ENCODE data around the gene ANKRD10. TPM values are rescaled to one million over a fixed set of nuclear protein-coding genes. Genes with fewer than 3 reads are reported as not detected.
"Not testable (repeated sequence)": the region's sequence is repeated elsewhere in the genome, so short reads cannot be mapped to it uniquely, and the experiment has no call there.

Gene ANKRD10
- total RNA-seq, 2 experiments from 2014 or later = 127 to 129 TPM

DNA sequence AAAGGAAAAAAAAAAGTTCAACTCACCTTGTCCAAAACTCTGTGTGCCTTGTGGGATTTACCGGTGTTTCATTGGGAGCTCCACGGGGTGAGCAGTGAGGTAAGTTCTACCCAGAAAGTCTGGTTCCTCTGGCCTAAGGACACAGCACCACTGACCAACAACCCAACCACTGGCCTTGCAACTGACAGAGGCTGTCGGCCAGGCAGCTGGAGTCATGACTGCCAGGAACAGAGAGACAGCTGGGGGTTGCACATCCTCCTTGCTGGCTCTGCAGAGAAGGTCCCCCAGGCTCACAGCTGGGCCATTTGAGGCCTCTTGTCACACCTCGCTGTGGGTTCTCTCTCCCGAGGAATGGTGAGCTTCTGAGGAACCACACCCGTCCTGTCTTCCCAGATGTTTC is 59.5 kb downstream of the ANKRD10 start:
- ChIA-PET POLR2A (interaction anchor here (0.6 kb wide), 1 partner anchor 173 kb away, joined by 3 read pairs; no protein-coding TSS in a partner anchor), CTCF (no interaction called here)
- DNase-seq = no peak
- Mint-ChIP-seq H3K9me3 (peaks cover 9% of the 10 kb centered on the region), H3K27ac (no peak overlapping the region), H3K4me3 (no peak overlapping the region), H3K36me3 (ENCODE audit: low read depth) (peaks cover 3% of the 10 kb centered on the region), H3K27me3 (peaks cover 13% of the 10 kb centered on the region), H3K4me1 (peaks cover 16% of the 10 kb centered on the region)

GRCh38 chr13:110854866-110855265 is 60.0 kb downstream of the ANKRD10 start:
- Mint-ChIP-seq H3K4me3 (no peak overlapping the region), H3K27ac (no peak overlapping the region), H3K9me3 (peaks cover 9% of the 10 kb centered on the region), H3K27me3 (peaks cover 18% of the 10 kb centered on the region), H3K36me3 (ENCODE audit: low read depth) (peaks cover 3% of the 10 kb centered on the region), H3K4me1 (peaks cover 16% of the 10 kb centered on the region)
- no peak for DNase-seq
- ChIA-PET CTCF (no interaction called here), POLR2A (no interaction called here)

- H3K4me1 Mint-ChIP-seq = peaks cover 16% of the 10 kb centered on the region
- H3K9me3 Mint-ChIP-seq = peaks cover 9% of the 10 kb centered on the region
- CTCF ChIA-PET = no interaction called here
- H3K27me3 Mint-ChIP-seq = peaks cover 28% of the 10 kb centered on the region
- peaks cover 3% of the 10 kb centered on the region for H3K36me3 Mint-ChIP-seq (ENCODE audit: low read depth)
- POLR2A ChIA-PET = no interaction called here
- no peak overlapping the region for H3K27ac Mint-ChIP-seq
- H3K4me3 Mint-ChIP-seq = no peak overlapping the region
- DNase-seq = no peak
Measured at GRCh38 chr13:110853235-110853721, 61.6 kb downstream of the ANKRD10 start.

DNA sequence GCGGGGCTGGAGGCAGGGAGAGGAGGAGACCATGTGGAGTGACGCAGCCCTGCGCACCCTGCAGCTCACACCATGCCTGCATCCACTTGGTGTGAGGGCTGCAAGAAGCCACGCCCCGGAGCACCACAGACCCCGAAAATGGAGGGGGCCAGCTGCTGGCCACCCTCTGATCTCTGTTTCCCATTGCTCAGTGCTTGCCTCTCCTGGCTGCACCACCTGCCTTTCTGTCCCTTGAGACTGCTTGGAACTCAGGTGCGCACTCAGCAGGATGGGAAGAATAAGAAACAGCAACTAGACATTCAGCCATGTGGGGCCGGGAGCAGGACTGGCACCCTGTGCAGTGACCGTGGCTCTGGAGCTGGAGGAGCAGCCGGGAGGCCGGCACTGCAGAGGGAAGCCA is 64.0 kb downstream of the ANKRD10 start:
- H3K27me3 Mint-ChIP-seq = peaks cover 38% of the 10 kb centered on the region
- ChIA-PET CTCF (no interaction called here), POLR2A (no interaction called here)
- no peak overlapping the region for H3K4me3 Mint-ChIP-seq
- peaks cover 2% of the 10 kb centered on the region for H3K9me3 Mint-ChIP-seq
- no peaks in the 10 kb centered on the region for H3K36me3 Mint-ChIP-seq (ENCODE audit: low read depth)
- no peaks in the 10 kb centered on the region for H3K4me1 Mint-ChIP-seq
- no peak overlapping the region for H3K27ac Mint-ChIP-seq
- no peak for DNase-seq

GRCh38 chr13:110850006-110850405 is 64.9 kb downstream of the ANKRD10 start:
- POLR2A ChIA-PET = no interaction called here

GRCh38 chr13:110845520-110845919 is 69.3 kb downstream of the ANKRD10 start:
- H3K36me3 Mint-ChIP-seq (ENCODE audit: low read depth) = no peaks in the 10 kb centered on the region
- CTCF ChIA-PET = no interaction called here
- POLR2A ChIA-PET = no interaction called here
- no peaks in the 10 kb centered on the region for H3K4me1 Mint-ChIP-seq
- H3K4me3 Mint-ChIP-seq = no peak overlapping the region
- DNase-seq = no peak
- peaks cover 58% of the 10 kb centered on the region for H3K27me3 Mint-ChIP-seq
- no peaks in the 10 kb centered on the region for H3K9me3 Mint-ChIP-seq
- no peak overlapping the region for H3K27ac Mint-ChIP-seq

More at GRCh38 chr13:110850006-110850405, 64.9 kb downstream of the ANKRD10 start:
- H3K4me3 Mint-ChIP-seq = no peak overlapping the region
- H3K36me3 Mint-ChIP-seq (ENCODE audit: low read depth) = no peaks in the 10 kb centered on the region
- H3K27me3 Mint-ChIP-seq = peaks cover 46% of the 10 kb centered on the region
- H3K9me3 Mint-ChIP-seq = no peaks in the 10 kb centered on the region
- H3K27ac Mint-ChIP-seq = no peak overlapping the region
- CTCF ChIA-PET = interaction anchor here (0.6 kb wide), 1 partner anchor 52 kb away, joined by 4 read pairs; no protein-coding TSS in a partner anchor
- no peak for DNase-seq
- H3K4me1 Mint-ChIP-seq = no peaks in the 10 kb centered on the region

DNA sequence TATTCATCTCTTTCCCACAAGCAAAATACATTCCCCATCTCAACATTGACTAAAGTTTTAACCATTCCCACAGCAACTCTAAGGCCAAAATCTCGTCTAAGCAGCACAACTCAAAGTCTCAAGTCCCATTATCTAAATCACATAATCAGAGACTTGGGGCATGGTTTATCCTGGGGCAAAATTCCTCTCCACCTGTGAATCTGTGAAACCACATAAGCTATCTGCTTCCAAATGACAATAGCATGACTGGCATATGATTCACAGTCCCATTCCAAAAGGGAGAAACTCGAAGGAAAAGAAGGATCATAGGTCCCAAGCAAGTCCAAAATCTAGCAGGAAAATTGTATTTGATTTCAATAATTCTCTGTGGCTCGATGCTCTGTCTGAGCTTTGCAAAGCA is 73.0 kb downstream of the ANKRD10 start:
- Mint-ChIP-seq H3K27ac (no peak overlapping the region), H3K27me3 (peaks cover 59% of the 10 kb centered on the region)

GRCh38 chr13:110841406-110841805 is 73.5 kb downstream of the ANKRD10 start:
- Mint-ChIP-seq H3K4me3 (no peak overlapping the region), H3K27ac (no peak overlapping the region), H3K36me3 (ENCODE audit: low read depth) (no peaks in the 10 kb centered on the region), H3K9me3 (no peaks in the 10 kb centered on the region), H3K27me3 (peaks cover 61% of the 10 kb centered on the region), H3K4me1 (no peaks in the 10 kb centered on the region)
- no peak for DNase-seq
- ChIA-PET POLR2A (no interaction called here), CTCF (interaction anchor here (1.1 kb wide), 1 partner anchor 21 kb away, joined by 6 read pairs; no protein-coding TSS in a partner anchor)

More for the DNA sequence above, 73.0 kb downstream of the ANKRD10 start:
- Mint-ChIP-seq H3K4me1 (no peaks in the 10 kb centered on the region), H3K9me3 (no peaks in the 10 kb centered on the region), H3K36me3 (ENCODE audit: low read depth) (no peaks in the 10 kb centered on the region), H3K4me3 (no peak overlapping the region)
- POLR2A ChIA-PET = no interaction called here
- CTCF ChIA-PET = interaction anchor here (1.1 kb wide), 1 partner anchor 21 kb away, joined by 6 read pairs; no protein-coding TSS in a partner anchor
- no peak for DNase-seq

- H3K27ac Mint-ChIP-seq = no peak overlapping the region
- no peak for DNase-seq
- CTCF ChIA-PET = no interaction called here
- no peak overlapping the region for H3K4me3 Mint-ChIP-seq
- no peaks in the 10 kb centered on the region for H3K4me1 Mint-ChIP-seq
- no peaks in the 10 kb centered on the region for H3K9me3 Mint-ChIP-seq
- POLR2A ChIA-PET = no interaction called here
- H3K36me3 Mint-ChIP-seq (ENCODE audit: low read depth) = no peaks in the 10 kb centered on the region
- peaks cover 47% of the 10 kb centered on the region for H3K27me3 Mint-ChIP-seq
Measured at GRCh38 chr13:110838867-110839538, 75.9 kb downstream of the ANKRD10 start.

- no peaks in the 10 kb centered on the region for H3K9me3 Mint-ChIP-seq
- ChIA-PET CTCF (no interaction called here), POLR2A (no interaction called here)
- H3K36me3 Mint-ChIP-seq (ENCODE audit: low read depth) = no peaks in the 10 kb centered on the region
- no peaks in the 10 kb centered on the region for H3K4me1 Mint-ChIP-seq
- no peak overlapping the region for H3K27ac Mint-ChIP-seq
- H3K27me3 Mint-ChIP-seq = peaks cover 52% of the 10 kb centered on the region
- no peak overlapping the region for H3K4me3 Mint-ChIP-seq
- no peak for DNase-seq
Measured at GRCh38 chr13:110838116-110838515, 76.8 kb downstream of the ANKRD10 start.

- POLR2A ChIA-PET; DNase-seq; H3K9me3 Mint-ChIP-seq; CTCF ChIA-PET; H3K36me3 Mint-ChIP-seq (ENCODE audit: low read depth); H3K4me3 Mint-ChIP-seq; H3K4me1 Mint-ChIP-seq; H3K27ac Mint-ChIP-seq: not testable (repeated sequence)
- H3K27me3 Mint-ChIP-seq = peaks cover 49% of the 10 kb centered on the region
Measured at GRCh38 chr13:110837397-110838061, 77.3 kb downstream of the ANKRD10 start.

- POLR2A ChIA-PET = no interaction called here
- no peaks in the 10 kb centered on the region for H3K36me3 Mint-ChIP-seq (ENCODE audit: low read depth)
- H3K4me3 Mint-ChIP-seq = no peak overlapping the region
- no peak overlapping the region for H3K27ac Mint-ChIP-seq
- no peaks in the 10 kb centered on the region for H3K9me3 Mint-ChIP-seq
- CTCF ChIA-PET = no interaction called here
- H3K27me3 Mint-ChIP-seq = peaks cover 51% of the 10 kb centered on the region
- no peaks in the 10 kb centered on the region for H3K4me1 Mint-ChIP-seq
- no peak for DNase-seq
Measured at GRCh38 chr13:110836605-110836903, 78.3 kb downstream of the ANKRD10 start.

DNA sequence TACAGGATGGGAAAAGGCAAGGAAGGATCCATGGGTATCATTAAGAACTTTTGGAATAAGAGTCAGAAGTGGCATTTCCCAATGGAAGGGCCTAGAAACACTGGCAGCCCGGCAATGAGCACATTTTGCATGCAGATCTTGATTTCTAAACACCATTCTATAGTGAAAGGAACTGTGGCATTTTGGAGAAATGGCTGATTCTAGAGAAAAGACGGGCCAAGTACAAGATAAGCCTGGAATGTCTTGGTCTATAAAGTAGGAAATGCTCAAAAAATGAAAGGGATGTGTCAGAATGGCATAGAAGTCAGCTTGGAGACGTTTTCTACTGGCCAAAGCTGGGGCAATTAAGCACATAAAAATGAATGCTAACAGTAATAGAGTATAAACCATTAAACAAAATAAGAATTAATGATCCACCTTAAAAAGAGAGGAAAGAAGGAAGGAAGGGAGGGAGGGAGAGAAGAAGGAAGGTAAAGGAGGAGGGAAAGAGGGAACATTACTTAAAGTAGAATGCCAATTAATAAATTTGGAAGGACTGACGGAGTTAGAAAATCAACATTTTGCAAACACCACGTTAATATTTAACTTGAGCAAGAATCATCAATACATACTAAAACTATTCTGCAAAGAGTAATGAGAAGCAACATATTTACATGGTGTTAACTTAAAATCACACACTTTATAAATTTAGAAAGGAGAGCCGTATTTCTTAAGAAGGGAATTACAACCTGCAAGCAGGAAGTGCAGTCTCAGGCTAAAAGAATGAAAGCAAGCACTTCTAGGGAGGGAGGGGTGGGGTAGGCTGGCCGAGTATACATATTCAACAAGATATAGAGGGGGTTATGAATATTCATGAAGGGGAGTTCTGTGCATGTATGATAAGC is 78.9 kb downstream of the ANKRD10 start:
- H3K27me3 Mint-ChIP-seq = peaks cover 46% of the 10 kb centered on the region
- no peaks in the 10 kb centered on the region for H3K4me1 Mint-ChIP-seq
- POLR2A ChIA-PET = no interaction called here
- no peaks in the 10 kb centered on the region for H3K36me3 Mint-ChIP-seq (ENCODE audit: low read depth)
- no peak overlapping the region for H3K4me3 Mint-ChIP-seq
- CTCF ChIA-PET = no interaction called here
- no peak overlapping the region for H3K27ac Mint-ChIP-seq
- no peak for DNase-seq
- no peaks in the 10 kb centered on the region for H3K9me3 Mint-ChIP-seq

Data from activated CD4-positive, alpha-beta memory T cell treated with anti-CD3 and anti-CD28 coated beads, Interleukin-2, amount 10 ng/mL, durations not matched to agents 7 days and 5 days (primary cell).